Daoy (cell line): ENCODE data around the gene KRT35. TPM values are rescaled to one million over a fixed set of nuclear protein-coding genes. Genes with fewer than 3 reads are reported as not detected.
"Not testable (repeated sequence)": the region's sequence is repeated elsewhere in the genome, so short reads cannot be mapped to it uniquely, and the experiment has no call there.

Experiments
- DNase-seq: peaks from one replicate; pipeline ENCODE4 v3.0.0-alpha.2; 2015; ENCODE audit warnings: low read depth
- total RNA-seq: library from RNA; depleted of rRNA; stranded (reverse); fragments of >200 nt; shearing (Covaris generic); gene quantifications from 2 replicates; pipeline ENCODE4 v1.2.3, GENCODE V29; 2014

The KRT35 gene
- total RNA-seq, 1 experiment from 2014 or later, result not detected

DNA sequence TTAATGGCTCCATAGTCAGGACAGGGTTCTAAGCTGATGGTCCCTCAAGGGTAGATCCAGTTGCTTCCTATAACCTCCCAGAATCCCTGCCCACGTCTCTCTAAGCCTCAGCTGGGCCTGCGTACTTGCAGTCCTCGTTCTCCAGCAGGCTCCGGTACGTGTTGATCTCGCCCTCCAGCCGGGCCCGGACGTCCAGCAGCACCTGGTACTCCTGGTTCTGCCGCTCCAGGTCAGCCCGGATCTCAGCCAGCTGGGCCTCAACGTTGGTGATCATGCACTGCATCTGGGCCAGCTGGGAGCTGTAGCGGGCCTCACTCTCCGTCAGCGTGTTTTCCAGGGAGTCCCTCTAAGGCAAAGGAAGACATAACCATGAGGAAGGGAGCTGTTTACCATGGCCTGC, 18.2 kb downstream of the KRT35 start:
- no peak for DNase-seq

DNA sequence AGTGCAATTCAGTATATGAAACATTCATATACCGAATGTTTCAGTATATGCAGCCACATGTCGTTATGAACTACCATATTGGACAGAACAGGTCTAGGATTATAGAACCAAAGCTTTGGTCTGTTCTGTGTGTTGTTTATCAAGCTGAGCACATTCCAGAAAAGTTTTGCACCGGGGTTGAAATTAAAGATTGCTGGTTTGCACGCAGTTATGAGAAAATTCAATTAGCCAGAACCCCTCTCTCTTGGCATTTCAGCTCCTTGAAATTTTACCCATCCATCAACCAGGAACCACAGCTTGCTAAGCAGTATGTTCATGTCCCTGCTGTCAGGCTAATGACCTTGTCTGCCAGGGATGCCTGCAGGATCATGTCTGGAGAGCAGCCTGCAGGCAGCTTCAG, 23.3 kb downstream of the KRT35 start:
- no peak for DNase-seq

DNA sequence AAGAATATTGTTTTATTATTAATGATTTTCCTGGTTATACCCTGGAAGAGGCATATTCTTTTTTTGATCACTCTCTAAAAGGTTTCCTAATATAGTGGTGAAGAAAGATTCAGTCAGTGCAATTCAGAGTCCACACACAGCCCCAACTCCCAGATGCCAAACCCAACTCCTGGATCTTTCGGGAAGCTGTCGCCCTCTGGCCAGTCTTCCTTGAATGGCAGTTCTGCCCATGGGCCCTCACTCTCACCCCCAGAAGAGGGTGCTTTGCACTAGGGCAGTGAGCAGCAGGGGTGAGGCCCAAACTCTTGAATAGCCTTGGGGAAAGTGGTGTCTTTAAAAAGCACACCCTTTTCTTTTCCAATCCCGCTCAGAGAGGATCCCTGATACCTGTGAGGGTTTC, 24.7 kb downstream of the KRT35 start:
- DNase-seq, result peak; percentile 27

DNA sequence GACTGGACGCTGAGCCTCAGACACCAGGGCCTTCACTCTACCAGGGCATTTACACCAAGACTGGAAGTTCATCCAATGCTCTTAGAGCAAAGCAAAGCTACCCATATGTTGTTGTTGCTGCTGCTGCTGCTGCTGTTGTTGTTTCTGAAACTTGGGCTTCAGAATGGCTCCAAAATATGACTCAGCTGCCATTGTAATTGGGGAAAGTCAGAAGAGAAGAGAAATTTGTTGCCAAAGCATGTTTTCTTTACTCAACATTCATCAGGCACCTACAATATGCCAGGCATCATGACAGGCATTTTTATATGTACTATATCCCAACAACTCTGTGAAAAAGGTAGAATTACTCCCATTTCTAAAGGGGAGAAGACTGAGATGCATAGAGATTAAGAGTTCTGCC, 25.7 kb downstream of the KRT35 start:
- DNase-seq, result no peak

DNA sequence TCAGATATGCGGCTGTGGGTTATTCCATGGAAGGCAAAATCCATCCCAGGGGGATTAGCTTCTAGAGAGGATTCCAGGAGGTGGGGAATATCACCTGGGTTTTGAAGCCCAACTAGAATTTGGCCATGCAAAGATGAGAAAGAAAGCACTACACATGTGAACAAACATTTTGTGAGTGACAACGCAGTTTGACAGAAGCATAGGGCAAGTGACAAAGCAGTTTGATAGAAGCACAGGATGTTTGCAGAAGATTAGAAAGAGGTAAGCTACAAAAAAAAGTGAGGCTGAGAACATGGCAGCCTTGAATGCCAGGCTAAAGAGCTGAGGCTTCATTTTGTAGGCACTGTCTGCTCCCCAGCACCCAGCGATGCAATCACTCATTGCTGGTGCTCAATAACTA, 27.9 kb downstream of the KRT35 start:
- no peak for DNase-seq

DNA sequence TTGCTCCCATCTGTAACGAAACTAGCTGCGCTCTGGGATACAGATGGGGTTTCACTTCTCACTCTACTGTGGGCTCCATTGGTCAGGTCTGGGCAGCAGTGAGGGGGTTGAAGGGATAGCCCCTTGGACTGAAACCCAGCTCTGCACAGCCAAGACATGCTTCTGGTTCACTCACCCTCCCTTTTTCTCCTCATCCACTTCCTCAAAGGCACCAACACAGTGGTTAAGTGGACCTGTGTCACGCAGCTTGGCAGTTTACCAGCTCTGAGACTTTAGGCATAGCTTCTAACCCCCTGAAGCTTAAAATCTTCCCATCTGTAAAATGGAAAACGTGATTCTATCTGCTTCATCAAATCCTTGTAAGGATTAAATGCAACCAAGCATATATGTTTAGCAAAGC, 28.7 kb downstream of the KRT35 start:
- DNase-seq, result no peak

DNA sequence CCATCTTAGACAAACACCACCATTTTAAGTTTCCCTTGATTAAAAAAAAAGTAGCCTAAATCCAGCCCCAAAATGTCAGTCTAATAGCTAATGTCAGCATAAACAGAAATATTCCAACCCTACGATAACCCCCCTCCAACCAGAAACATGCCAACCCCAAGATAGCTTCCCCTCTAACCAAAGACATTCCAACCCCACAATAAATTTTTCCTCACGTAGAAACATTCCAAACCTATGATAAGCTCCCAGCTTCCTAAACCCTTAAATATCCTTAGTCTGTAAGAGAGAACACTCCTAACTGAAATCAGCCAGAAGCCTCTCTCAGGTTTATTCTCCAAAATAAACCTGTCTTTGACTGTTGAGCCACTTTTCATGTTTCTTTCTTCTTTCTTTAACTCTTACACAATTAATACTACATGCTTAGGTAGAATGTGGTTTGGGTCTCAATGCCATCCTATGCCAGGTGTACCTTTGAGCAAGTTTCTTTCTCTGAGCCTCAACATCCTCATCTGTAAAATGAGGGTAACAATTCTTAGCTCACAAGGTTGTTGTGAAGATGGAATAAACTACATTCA, 29.7 kb downstream of the KRT35 start:
- no peak for DNase-seq

DNA sequence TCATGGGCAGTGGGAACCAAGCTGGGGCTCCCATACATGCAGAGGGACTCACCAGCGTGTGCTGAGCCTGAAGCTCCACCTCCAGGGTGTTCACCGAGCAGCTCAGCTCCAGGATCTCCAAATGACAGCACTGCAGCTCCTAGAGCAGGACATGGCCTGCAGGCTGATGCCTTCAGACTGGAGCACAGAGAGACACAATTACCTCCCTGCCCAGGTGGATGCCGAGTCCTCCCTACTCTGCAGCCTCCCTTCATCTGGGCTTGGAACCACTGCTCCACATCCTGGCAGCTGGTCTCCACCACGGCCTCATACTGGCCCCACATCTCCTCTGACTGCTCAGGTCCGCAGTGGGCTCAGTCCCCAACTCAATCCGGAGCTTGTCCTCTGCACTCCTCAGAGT, 31.9 kb downstream of the KRT35 start:
- no peak for DNase-seq

DNA sequence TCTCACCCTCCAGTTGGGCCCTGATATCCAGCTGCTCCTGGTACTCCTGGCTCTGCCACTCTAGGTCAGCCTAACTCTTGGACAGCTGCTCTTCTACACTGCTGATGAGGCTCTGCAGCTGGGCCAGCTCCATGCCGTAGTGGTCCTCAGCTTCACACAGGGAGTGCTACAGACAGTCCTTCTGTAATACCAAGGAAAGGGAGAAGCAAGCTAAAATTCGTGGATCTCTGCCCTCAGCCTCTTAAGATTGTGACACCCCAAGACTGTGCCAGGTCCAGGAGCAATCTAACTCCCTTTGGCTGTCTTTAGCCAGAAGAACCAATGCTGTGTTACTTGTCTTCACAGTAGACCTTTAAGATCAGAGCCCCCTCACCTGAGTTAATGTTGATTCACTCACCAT, 32.4 kb downstream of the KRT35 start:
- DNase-seq, result no peak

DNA sequence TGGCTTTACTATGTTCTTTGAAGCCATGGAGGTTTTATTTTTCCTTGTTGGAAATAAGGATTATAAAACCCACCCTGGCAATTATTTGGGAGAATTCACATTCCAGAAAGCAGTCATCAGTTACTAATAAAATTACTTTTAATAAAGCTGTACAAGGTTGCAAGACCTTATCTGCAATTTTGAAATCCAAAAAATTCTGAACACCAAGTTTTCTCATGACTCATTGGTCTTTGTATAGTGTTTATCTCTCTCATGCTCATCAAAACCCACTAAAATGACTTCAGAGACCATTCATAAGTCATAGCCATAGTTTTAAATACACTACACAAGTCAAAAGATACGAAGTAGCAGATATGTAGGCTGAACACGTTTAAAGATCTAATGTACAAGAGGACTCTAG, 34.1 kb downstream of the KRT35 start:
- DNase-seq, result no peak

DNA sequence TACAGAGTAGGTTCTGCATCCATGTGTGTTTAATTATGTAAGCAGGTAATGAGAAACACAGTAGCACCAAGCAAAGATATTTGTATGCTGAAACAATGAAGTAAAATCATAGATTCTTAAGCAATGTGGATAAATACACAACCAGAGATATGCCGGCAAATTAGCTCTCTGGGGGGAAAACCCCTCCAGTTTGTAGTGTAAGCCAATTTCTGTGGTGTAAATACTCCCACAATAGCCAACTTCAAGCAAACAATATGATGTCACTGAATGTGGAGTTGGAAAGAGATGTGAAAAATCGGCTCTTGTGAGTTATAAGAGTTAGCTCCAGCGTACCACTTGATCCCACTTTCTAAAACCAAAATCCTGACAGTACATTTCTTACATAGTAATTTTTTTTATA, 36.3 kb downstream of the KRT35 start:
- DNase-seq, result no peak

DNA sequence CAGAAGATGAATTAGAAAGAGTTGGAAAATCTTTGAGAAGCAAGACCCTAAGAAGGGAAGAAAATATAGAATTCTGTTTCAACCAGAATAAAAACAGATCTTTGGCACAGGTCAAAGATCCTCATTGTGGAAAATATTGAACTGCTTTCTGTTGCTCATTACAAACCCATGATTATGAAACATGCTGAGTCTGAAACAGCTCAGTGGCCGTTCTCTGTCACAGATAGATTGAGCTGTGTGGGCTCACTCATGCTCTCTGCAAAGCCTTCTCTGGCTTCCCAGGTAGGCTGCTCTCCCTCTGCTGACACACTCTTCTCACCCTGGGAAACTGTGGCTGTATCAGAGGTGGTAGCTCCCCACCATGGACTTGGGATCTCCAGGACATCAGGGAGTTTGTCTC, 36.8 kb downstream of the KRT35 start:
- no peak for DNase-seq

DNA sequence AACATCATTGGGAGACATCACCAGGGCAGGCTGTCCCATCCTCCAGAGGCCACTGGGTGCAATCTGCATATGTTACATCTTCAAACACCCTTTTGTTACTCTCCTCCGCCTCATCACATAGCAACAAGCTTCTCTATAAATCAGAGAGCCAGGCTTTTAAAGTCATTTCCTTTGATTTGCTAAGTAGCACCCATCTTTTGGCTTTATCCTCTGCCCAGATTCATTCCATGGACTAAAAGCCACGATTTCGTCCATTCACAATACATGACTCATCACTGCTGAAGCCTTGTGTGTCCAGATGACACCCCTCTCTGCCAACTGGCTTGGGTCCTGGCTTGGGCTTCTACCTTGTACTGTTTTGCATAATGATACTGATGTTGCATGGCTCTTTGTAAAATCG, 38.2 kb downstream of the KRT35 start:
- DNase-seq, result no peak

DNA sequence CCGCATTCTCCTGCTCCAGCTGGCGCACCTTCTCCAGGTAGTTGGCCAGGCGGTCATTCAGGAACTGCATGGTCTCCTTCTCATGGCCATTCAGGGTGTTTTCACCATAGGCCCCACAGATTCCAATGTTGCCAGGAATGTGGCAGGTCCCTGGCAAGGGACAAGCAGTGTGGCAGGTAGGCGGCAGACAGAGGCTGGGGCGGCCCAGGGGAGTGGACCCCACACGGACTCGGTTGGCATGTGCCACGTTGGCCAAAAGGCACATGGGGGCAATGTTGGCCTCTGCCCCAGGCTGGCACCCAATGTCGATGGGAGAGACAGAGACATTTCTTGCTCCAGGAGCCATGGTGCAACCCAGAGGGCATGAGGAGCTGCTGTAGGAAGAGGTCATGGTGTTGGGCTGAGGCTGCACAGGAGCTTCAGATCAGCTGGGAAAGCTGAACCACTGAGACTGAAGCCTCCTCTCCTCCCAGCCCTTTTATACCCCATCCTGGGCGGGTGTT, 40.4 kb downstream of the KRT35 start, which contains the start of gene KRT38:
Gene KRT38 (minus strand): TSS at position 453 of the 503 bp plus-strand sequence. CDS start 62 bp downstream, at position 391.
- no peak for DNase-seq

DNA sequence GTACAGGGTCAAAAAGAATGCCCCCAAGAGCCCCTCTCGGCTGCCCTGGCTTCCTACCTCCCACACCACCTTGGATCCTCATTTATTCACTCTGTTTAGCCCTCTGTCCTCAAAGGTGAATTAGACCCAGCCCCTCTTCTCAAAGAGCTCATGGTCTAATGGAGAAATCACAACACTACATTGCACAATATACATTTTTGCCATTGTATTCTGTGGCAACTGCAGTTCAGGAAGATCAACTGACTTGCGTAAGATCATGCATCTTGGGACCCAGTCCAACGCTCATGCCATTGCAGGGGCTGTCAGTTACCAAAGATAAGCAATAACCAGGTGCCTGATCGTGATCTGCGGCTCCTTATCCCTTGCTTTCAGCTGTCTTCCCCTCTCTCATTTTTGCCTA, 41.6 kb downstream of the KRT35 start:
- no peak for DNase-seq

DNA sequence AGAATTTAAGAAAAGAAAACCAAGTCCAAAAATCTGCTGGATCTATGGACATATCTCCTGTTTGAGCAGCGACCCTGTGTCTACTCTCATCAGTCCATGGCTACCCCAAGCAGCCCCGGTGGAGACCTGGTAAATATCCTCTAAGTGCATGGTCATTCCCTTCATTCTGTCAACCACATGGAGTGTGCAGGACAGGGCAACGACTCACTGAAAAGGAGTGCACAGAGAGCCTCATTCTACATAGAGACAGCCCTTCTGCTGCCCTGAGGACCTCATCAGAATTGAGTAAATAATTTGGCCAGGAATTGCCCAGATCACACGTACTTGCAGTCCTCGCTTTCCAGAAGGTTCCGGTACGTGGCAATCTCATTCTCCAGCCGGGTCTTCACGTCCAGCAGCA, 43.2 kb downstream of the KRT35 start:
- no peak for DNase-seq

DNA sequence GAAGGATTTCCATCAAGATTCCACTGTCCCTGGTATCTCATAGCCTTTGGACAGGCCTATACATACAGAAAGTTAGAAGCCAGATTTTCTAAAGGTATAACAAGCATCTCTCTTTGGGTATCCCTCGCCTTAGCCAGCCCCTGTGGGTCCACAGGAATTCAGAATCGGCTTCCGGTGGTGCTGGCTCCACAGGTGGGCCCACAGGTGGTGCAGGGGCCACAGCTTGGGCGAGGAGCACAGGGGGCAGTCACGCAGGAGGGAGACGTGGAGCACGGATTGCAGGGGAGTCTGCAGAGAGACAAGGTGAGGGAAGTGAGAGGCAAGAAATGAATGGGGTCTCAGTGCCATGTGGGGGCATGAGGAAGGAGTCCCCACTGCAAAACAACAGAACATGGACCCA, 43.7 kb downstream of the KRT35 start:
- DNase-seq, result no peak

DNA sequence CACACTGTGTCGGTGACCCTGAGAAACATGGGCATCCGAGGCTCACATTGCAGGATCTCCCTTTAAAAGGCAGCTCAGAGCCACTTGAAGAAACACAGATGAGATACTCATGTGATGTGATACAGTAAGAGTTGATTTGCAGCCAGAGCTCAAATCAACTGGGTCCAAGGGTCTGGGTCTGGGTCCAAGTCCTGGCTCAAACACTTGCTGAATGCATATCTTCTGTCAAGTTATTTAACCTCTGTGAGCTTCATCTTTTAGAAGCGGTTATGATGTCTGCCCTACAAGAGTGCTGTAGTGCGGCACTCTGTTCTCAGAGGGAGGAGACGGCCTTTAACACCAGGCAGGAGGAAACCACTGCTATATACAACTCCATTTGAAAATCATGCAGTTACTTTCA, 46.5 kb downstream of the KRT35 start:
- DNase-seq, result no peak

DNA sequence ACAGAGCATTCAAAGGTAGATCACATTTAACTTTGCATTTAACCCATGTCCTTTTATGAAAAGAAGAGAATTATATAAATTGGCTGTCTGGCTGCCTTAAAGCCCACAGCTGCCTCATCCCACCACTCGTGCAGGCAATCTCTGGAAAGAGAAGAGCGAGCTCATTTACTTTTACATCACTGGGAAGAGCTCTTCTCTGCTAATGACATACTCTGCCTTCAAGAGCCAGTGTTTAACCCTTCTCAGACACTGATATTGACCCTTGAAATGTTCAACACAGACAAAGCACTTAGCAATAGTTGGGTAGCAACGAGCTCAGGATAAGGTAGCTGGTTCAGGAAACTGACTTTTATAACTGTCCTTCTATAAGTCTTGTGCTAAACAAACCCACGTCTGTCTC, 46.9 kb downstream of the KRT35 start:
- no peak for DNase-seq

DNA sequence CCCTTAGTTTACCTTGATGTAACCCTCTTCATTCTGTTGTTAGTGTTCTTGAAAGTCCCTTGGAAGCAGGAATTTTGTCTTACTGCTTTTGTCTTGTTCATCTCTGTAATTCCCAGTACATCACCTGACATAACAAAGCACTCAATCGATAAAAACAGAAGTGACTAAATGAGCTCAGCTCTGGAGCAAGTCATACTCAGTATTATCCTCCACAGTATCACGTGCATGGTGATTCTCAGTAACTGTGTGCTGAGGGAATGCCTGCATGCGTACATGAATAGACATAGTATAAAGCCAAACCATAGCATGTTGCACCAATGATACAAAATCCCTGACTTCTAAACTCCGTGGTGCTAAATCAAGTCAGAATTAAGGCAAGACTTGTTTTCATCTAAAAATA, 47.4 kb downstream of the KRT35 start:
- no peak for DNase-seq

DNA sequence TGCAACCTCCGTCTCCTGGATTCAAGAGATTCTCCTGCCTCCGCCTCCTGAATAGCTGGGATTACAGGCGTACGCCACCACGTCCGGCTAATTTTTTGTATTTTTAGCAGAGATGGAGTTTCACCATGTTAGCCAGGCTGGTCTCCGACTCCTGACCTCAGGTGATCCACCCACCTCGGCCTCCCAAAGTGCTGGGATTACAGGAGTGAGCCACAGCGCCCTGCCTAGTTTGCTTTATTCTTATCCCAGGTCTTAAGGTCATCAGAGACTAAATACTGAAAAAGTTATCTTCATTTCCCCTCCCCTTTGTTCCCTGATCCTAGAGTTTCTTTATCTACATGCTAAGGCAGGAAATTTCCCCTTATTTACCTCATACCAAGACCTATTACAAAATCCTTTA, 50.6 kb downstream of the KRT35 start:
- DNase-seq, result not testable (repeated sequence)

DNA sequence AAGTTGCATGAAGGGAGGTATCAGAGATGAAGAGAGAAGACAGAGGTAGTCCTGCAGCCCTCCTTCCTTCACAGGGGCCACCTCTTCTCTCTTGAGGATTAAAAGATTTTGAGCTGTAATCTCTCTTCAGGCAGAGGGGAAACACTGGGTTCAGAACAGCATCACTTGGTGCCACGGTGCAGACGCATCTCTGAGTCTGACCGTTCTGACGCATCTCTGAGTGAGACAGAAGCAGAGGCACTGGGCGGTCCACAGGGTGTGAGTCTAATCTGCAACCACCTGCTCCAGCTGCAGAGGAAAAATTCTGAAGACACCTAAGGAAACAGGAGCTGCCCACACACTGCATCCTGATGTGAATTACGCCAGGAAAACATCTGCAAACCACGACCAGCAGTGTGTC, 51.3 kb downstream of the KRT35 start:
- no peak for DNase-seq

DNA sequence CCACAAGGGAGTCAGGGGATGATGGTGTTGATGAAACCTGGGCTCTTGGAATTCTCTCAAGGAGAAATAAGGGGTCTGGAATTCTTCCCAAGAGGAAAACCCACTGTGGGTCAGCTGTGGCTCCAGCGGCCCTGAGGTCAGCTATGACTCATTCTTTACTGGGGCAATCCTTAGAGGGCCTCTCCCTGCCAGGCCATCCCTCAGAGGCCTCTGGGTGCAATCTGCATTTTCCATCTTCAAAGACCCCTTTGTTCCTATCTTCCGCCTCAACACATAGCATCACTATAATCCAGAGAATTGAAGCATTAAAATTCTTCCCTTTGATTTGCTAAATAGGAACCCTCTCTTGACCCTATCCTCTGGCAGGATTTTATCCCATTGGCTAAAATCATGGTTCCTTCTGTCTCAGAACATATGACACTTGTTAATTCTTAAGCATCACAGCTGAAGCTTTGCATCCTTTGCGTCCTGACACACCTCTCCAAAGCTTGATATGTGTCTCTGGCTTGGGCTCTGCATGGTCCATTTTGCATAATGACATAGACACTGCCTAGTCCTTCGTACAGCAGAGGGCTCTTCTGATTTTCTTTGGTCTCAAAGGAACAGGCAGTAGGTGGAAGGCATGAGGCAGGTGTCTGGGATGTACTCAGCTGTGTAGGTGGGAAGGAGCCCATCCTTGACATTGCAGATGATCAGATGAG, 52.2 kb downstream of the KRT35 start:
- DNase-seq, result no peak
